HEK293 (cell line): ENCODE measurements around the gene TEX30.

Source experiments
- CTCF ChIA-PET: fragments of 350-600 bp; formaldehyde crosslinking; extraction: SDS; loops from one replicate; lab custom pipeline; 2021; ENCODE audit warnings: antibody characterized with exemption; lab: Yijun Ruan, JAX
- POLR2A ChIA-PET: fragments of 300-600 bp; formaldehyde crosslinking; extraction: SDS; loops from one replicate; lab custom pipeline; 2020; ENCODE audit warnings: antibody characterized with exemption, inconsistent platforms; lab: Yijun Ruan, JAX
- H3K27ac ChIP-seq: fragments of 200-500 bp; sonication (Bioruptor generic); 2 replicates; pipeline ENCODE4 v1.5.1; 2014; ENCODE audit warnings: low read depth, low read length, control low read depth, inconsistent platforms; ENCODE audit errors: extremely low read depth
- H3K36me3 ChIP-seq, 2 experiments: fragments of 200-500 bp in 1 of 2; sonication (Bioruptor generic) in 1 of 2; 1 replicate in 1 of 2; 2 replicates in 1 of 2; pipeline ENCODE4 v1.5.1; 2014 to 2017; ENCODE audit warnings: inconsistent platforms in 2 of 2, low read length in 2 of 2; ENCODE audit not compliant: control insufficient read depth in 2 of 2, insufficient read depth in 1 of 2
- H3K4me1 ChIP-seq: fragments of 200-500 bp; sonication (Bioruptor generic); 2 replicates; pipeline ENCODE4 v1.5.1; 2014; ENCODE audit warnings: mild to moderate bottlenecking, low read length, inconsistent platforms; ENCODE audit not compliant: control insufficient read depth, insufficient read depth
- H3K4me3 ChIP-seq: 2 replicates; pipeline ENCODE4 v1.5.1; 2011; ENCODE audit warnings: low read depth, mild to moderate bottlenecking, control low read depth, low read length, moderate library complexity
- H3K9me3 ChIP-seq: fragments of 200-500 bp; sonication (Bioruptor generic); 2 replicates; pipeline ENCODE4 v1.5.1; 2014; ENCODE audit warnings: low read depth, low read length, inconsistent platforms; ENCODE audit not compliant: control insufficient read depth, insufficient read depth
- GLI2 ChIP-seq: fragments of 450-650 bp; formaldehyde crosslinking; IDR thresholded peaks from 2 replicates; pipeline ENCODE4; 2017; ENCODE audit warnings: missing biosample characterization, missing genetic modification characterization, low read depth, borderline replicate concordance
- MZF1 ChIP-seq: fragments of 450-650 bp; formaldehyde crosslinking; IDR thresholded peaks from 2 replicates; pipeline ENCODE4 v1.5.1; 2017; ENCODE audit warnings: missing biosample characterization, missing genetic modification characterization, borderline replicate concordance
- OSR2 ChIP-seq: fragments of 450-650 bp; formaldehyde crosslinking; IDR thresholded peaks from 2 replicates; pipeline ENCODE4 v1.5.1; 2016; ENCODE audit warnings: missing biosample characterization, missing genetic modification characterization
- PRDM6 ChIP-seq: fragments of 450-650 bp; formaldehyde crosslinking; IDR thresholded peaks from 2 replicates; pipeline ENCODE4 v1.5.1; 2017; ENCODE audit warnings: missing biosample characterization, missing genetic modification characterization
- ZBTB17 ChIP-seq: fragments of 450-650 bp; formaldehyde crosslinking; IDR thresholded peaks from 2 replicates; pipeline ENCODE4 v1.5.1; 2016; ENCODE audit warnings: missing biosample characterization, missing genetic modification characterization
- ZNF10 ChIP-seq: fragments of 450-650 bp; formaldehyde crosslinking; IDR thresholded peaks from 2 replicates; pipeline ENCODE4 v1.5.1; 2017; ENCODE audit warnings: missing biosample characterization, missing genetic modification characterization
- ZNF211 ChIP-seq: fragments of 450-650 bp; formaldehyde crosslinking; IDR thresholded peaks from 2 replicates; pipeline ENCODE4 v1.5.1; 2016; ENCODE audit warnings: low read depth, missing biosample characterization, missing genetic modification characterization
- ZNF311 ChIP-seq: fragments of 450-650 bp; formaldehyde crosslinking; IDR thresholded peaks from 2 replicates; pipeline ENCODE4 v1.5.1; 2017; ENCODE audit warnings: missing biosample characterization, missing genetic modification characterization, borderline replicate concordance
- ZNF37A ChIP-seq: fragments of 450-650 bp; IDR thresholded peaks from 2 replicates; pipeline ENCODE4 v1.5.1; 2018; ENCODE audit warnings: missing biosample characterization, missing genetic modification characterization
- ZNF510 ChIP-seq: fragments of 450-650 bp; formaldehyde crosslinking; IDR thresholded peaks from 2 replicates; pipeline ENCODE4 v1.5.1; 2018; ENCODE audit warnings: mild to moderate bottlenecking, missing genetic modification characterization, missing biosample characterization; ENCODE audit not compliant: insufficient replicate concordance
- ZNF518A ChIP-seq: fragments of 450-650 bp; formaldehyde crosslinking; conservative IDR thresholded peaks from 2 replicates; pipeline ENCODE4 v1.5.1; 2016; ENCODE audit warnings: low read depth, missing biosample characterization, missing genetic modification characterization
- ZNF560 ChIP-seq: fragments of 450-650 bp; formaldehyde crosslinking; IDR thresholded peaks from 2 replicates; pipeline ENCODE4 v1.5.1; 2017; ENCODE audit warnings: missing biosample characterization, missing genetic modification characterization, borderline replicate concordance
- ZNF639 ChIP-seq: fragments of 450-650 bp; formaldehyde crosslinking; IDR thresholded peaks from 2 replicates; pipeline ENCODE4 v1.5.1; 2016; ENCODE audit warnings: missing biosample characterization, missing genetic modification characterization
- ZNF692 ChIP-seq: fragments of 450-650 bp; formaldehyde crosslinking; IDR thresholded peaks from 2 replicates; pipeline ENCODE4 v1.5.1; 2016; ENCODE audit warnings: missing biosample characterization, missing genetic modification characterization
- ZNF76 ChIP-seq: fragments of 450-650 bp; formaldehyde crosslinking; IDR thresholded peaks from 2 replicates; pipeline ENCODE4; 2016; ENCODE audit warnings: low read depth, missing biosample characterization, missing genetic modification characterization, borderline replicate concordance
- ZNF791 ChIP-seq: fragments of 450-650 bp; formaldehyde crosslinking; IDR thresholded peaks from 2 replicates; pipeline ENCODE4 v1.5.1; 2016; ENCODE audit warnings: missing biosample characterization, missing genetic modification characterization

The TEX30 gene

GRCh38 chr13:102771298-102772041 is 2.1 kb downstream of the TEX30 start (continued):
- TF ChIP-seq ZNF692 (tag by site-specific recombination): no peak
- TF ChIP-seq MZF1: peak; percentile 75
- no peak for TF ChIP-seq GLI2 (tag by site-specific recombination)

GRCh38 chr13:102770435-102770834 is 3.2 kb downstream of the TEX30 start:
- POLR2A ChIA-PET: no interaction called here
- H3K36me3 ChIP-seq: peaks cover 0 to 18% of the 10 kb centered on the region in 2 experiments
- no peak overlapping the region for H3K4me3 ChIP-seq
- H3K4me1 ChIP-seq: peaks cover 3% of the 10 kb centered on the region; the same call in 1 of the 2 replicates
- CTCF ChIA-PET: interaction anchor here (0.9 kb wide), 1 partner anchor 30 kb away, joined by 6 read pairs; no protein-coding TSS in a partner anchor
- H3K9me3 ChIP-seq: no peaks in the 10 kb centered on the region
- TF ChIP-seq ZNF791 (tag by site-specific recombination) (no peak), ZNF76 (no peak)
- H3K27ac ChIP-seq: no peak overlapping the region

- POLR2A ChIA-PET: interaction anchor here (1.0 kb wide), 1 partner anchor 173 kb away, joined by 3 read pairs; the partner anchor contains the start of gene TPP2
These were observed 3.9 kb downstream of the TEX30 start for GRCh38 chr13:102769679-102770078.

GRCh38 chr13:102768909-102769308 is 4.7 kb downstream of the TEX30 start:
- ChIA-PET CTCF (interaction anchor here (0.9 to 1.1 kb wide), 5 partner anchors 44 to 204 kb away, joined by 3 to 4 read pairs (median 3); no protein-coding TSS in a partner anchor), POLR2A (interaction anchor here (0.6 to 1.0 kb wide), 2 partner anchors 14 to 172 kb away, joined by 3 to 4 read pairs; partner anchors contain the start of gene TPP2)
- no peak overlapping the region for H3K27ac ChIP-seq
- no peak for TF ChIP-seq ZNF639 (tag by site-specific recombination)
- no peak for TF ChIP-seq ZNF37A (tag by site-specific recombination)
- no peak for TF ChIP-seq ZNF311 (tag by site-specific recombination)
- no peak for TF ChIP-seq ZNF518A (tag by site-specific recombination)
- TF ChIP-seq ZNF560: no peak
- TF ChIP-seq ZNF10: no peak
- TF ChIP-seq ZBTB17 (tag by site-specific recombination): no peak
- no peak for TF ChIP-seq ZNF510 (tag by site-specific recombination)
- TF ChIP-seq, all 188 proteins: peak for 0
- H3K36me3 ChIP-seq: peaks cover 0 to 19% of the 10 kb centered on the region in 2 experiments
- H3K4me1 ChIP-seq: peaks cover 3% of the 10 kb centered on the region; the same call in 1 of the 2 replicates
- no peak overlapping the region for H3K4me3 ChIP-seq
- H3K9me3 ChIP-seq: no peaks in the 10 kb centered on the region

More at GRCh38 chr13:102769679-102770078, 3.9 kb downstream of the TEX30 start:
- Histone ChIP-seq H3K27ac (no peak overlapping the region), H3K36me3 (peaks cover 0 to 19% of the 10 kb centered on the region in 2 experiments), H3K9me3 (no peaks in the 10 kb centered on the region), H3K4me3 (no peak overlapping the region), H3K4me1 (peaks cover 3% of the 10 kb centered on the region; the same call in 1 of the 2 replicates)
- TF ChIP-seq ZNF211 (tag by site-specific recombination): no peak
- TF ChIP-seq OSR2 (tag by site-specific recombination): 0 out of 2 replicates have a peak, but pooled peaks have one; percentile 20
- peak; percentile 82 for TF ChIP-seq PRDM6
- CTCF ChIA-PET: interaction anchor here (0.9 to 1.1 kb wide), 3 partner anchors 190 to 205 kb away, joined by 3 to 4 read pairs (median 3); no protein-coding TSS in a partner anchor
